CD4-positive, alpha-beta T cell treated with Interleukin-15 for 1 hour (primary cell): ENCODE measurements around the gene SETD2.
"Not testable (repeated sequence)": the region's sequence is repeated elsewhere in the genome, so short reads cannot be mapped to it uniquely, and the experiment has no call there.

Experiments used
- DNase-seq: peaks from one replicate; pipeline ENCODE4 v3.0.0-alpha.2; 2020

Gene SETD2

GRCh38 chr3:47164007-47164881 lies at the start of gene SETD2:
SETD2 (minus strand) TSS chr3:47164113; CDS start chr3:47163924, 189 bp downstream.
- peak; percentile 86 for DNase-seq

GRCh38 chr3:47210863-47211405 lies 47.0 kb upstream of the SETD2 start:
- no peak for DNase-seq

GRCh38 chr3:47206022-47206421 lies 42.1 kb upstream of the SETD2 start:
- not testable (repeated sequence) for DNase-seq

GRCh38 chr3:47204875-47205274 lies 41.0 kb upstream of the SETD2 start:
- DNase-seq: no peak

GRCh38 chr3:47202542-47202941 lies 38.6 kb upstream of the SETD2 start:
- no peak for DNase-seq

GRCh38 chr3:47197287-47197686 lies 33.4 kb upstream of the SETD2 start:
- no peak for DNase-seq

- DNase-seq: no peak
Observed at GRCh38 chr3:47194994-47195393, 31.1 kb upstream of the SETD2 start.

- no peak for DNase-seq
Observed at GRCh38 chr3:47193871-47194859, 30.3 kb upstream of the SETD2 start.

GRCh38 chr3:47186285-47186684 lies 22.4 kb upstream of the SETD2 start:
- DNase-seq: no peak

GRCh38 chr3:47181685-47182084 lies 17.8 kb upstream of the SETD2 start:
- DNase-seq: not testable (repeated sequence)

- not testable (repeated sequence) for DNase-seq
Observed at GRCh38 chr3:47180011-47180410, 16.1 kb upstream of the SETD2 start.

GRCh38 chr3:47176582-47176981 lies 12.7 kb upstream of the SETD2 start:
- no peak for DNase-seq

GRCh38 chr3:47163169-47164006 lies 525 bp downstream of the SETD2 start:
- DNase-seq: peak; percentile 51

GRCh38 chr3:47162697-47163168 lies 1.2 kb downstream of the SETD2 start:
- no peak for DNase-seq

- no peak for DNase-seq
Observed at GRCh38 chr3:47161983-47162696, 1.8 kb downstream of the SETD2 start.

- no peak for DNase-seq
Observed at GRCh38 chr3:47159820-47160219, 4.1 kb downstream of the SETD2 start.

- no peak for DNase-seq
Observed at GRCh38 chr3:47158208-47158607, 5.7 kb downstream of the SETD2 start.

- no peak for DNase-seq
Observed at GRCh38 chr3:47156396-47156795, 7.5 kb downstream of the SETD2 start.

- no peak for DNase-seq
Observed at GRCh38 chr3:47152578-47152977, 11.3 kb downstream of the SETD2 start.

GRCh38 chr3:47151836-47152235 lies 12.1 kb downstream of the SETD2 start:
- DNase-seq: no peak

GRCh38 chr3:47149339-47149933 lies 14.5 kb downstream of the SETD2 start:
- DNase-seq: no peak
